Glomerular endothelial cell (primary cell): ENCODE data around the gene SLC25A26. TPM values are rescaled to one million over a fixed set of nuclear protein-coding genes. Genes with fewer than 3 reads are reported as not detected.

Source experiments
- DNase-seq: peaks from one replicate; pipeline ENCODE4 v3.0.0-alpha.2; 2011; ENCODE audit warnings: low read depth, low spot score; ENCODE audit errors: extremely low read depth
- total RNA-seq: library from RNA; depleted of rRNA; stranded (reverse); fragments of >200 nt; gene quantifications from 2 replicates; pipeline ENCODE4 v1.2.3, GENCODE V29; 2015

The SLC25A26 gene
- total RNA-seq, 1 donor from 2014 or later: 12.9 TPM

- DNase-seq: no peak
These were observed 145.9 kb downstream of the SLC25A26 start for GRCh38 chr3:66366747-66367146.

GRCh38 chr3:66367979-66368378 is 147.2 kb downstream of the SLC25A26 start:
- DNase-seq: no peak

GRCh38 chr3:66370179-66370578 is 149.4 kb downstream of the SLC25A26 start:
- DNase-seq: no peak

GRCh38 chr3:66371432-66371831 is 150.6 kb downstream of the SLC25A26 start:
- DNase-seq: no peak

- no peak for DNase-seq
These were observed 152.0 kb downstream of the SLC25A26 start for GRCh38 chr3:66372681-66373350.

GRCh38 chr3:66376568-66376967 is 155.8 kb downstream of the SLC25A26 start:
- DNase-seq: no peak

GRCh38 chr3:66377800-66378199 is 157.0 kb downstream of the SLC25A26 start:
- DNase-seq: no peak

GRCh38 chr3:66378256-66378655 is 157.5 kb downstream of the SLC25A26 start:
- no peak for DNase-seq

- no peak for DNase-seq
These were observed 158.8 kb downstream of the SLC25A26 start for GRCh38 chr3:66379565-66379964.

GRCh38 chr3:66380200-66380932 is 159.6 kb downstream of the SLC25A26 start:
- no peak for DNase-seq

GRCh38 chr3:66381626-66382025 is 160.8 kb downstream of the SLC25A26 start:
- DNase-seq: no peak

GRCh38 chr3:66382142-66382541 is 161.3 kb downstream of the SLC25A26 start:
- DNase-seq: no peak

- DNase-seq: no peak
These were observed 162.2 kb downstream of the SLC25A26 start for GRCh38 chr3:66383023-66383422.

- DNase-seq: no peak
These were observed 163.4 kb downstream of the SLC25A26 start for GRCh38 chr3:66383998-66384745.

GRCh38 chr3:66385066-66385465 is 164.3 kb downstream of the SLC25A26 start:
- DNase-seq: no peak

GRCh38 chr3:66386011-66386924 is 165.5 kb downstream of the SLC25A26 start:
- no peak for DNase-seq

GRCh38 chr3:66386925-66387650 is 166.3 kb downstream of the SLC25A26 start:
- no peak for DNase-seq

- DNase-seq: no peak
These were observed 169.2 kb downstream of the SLC25A26 start for GRCh38 chr3:66390013-66390412.

GRCh38 chr3:66392512-66392911 is 171.7 kb downstream of the SLC25A26 start:
- no peak for DNase-seq

- no peak for DNase-seq
These were observed 172.1 kb downstream of the SLC25A26 start for GRCh38 chr3:66392966-66393332.
